Cardiac fibroblast (primary cell): ENCODE results near the gene MAD1L1.

Experiments
- DNase-seq, 2 donors: peaks; one replicate each; pipeline versions ENCODE4 v3.0.0 to v3.0.0-alpha.2; 2010; ENCODE audit warnings: low read depth in 2 of 2
- H3K4me3 ChIP-seq, 2 donors: replicated peaks in 1 of 2; 1 replicate in 1 of 2; 2 replicates in 1 of 2; pipeline ENCODE4 v1.5.1; 2011; ENCODE audit warnings: low read depth in 2 of 2, low read length in 2 of 2, mild to moderate bottlenecking in 2 of 2, moderate library complexity in 1 of 2
- TF ChIP-seq, protein P1 (sequence below): IDR thresholded peaks from one replicate; pipeline ENCODE4 v1.5.1; 2011; ENCODE audit warnings: low read depth, mild to moderate bottlenecking, low read length, inconsistent platforms

The MAD1L1 gene

DNA sequence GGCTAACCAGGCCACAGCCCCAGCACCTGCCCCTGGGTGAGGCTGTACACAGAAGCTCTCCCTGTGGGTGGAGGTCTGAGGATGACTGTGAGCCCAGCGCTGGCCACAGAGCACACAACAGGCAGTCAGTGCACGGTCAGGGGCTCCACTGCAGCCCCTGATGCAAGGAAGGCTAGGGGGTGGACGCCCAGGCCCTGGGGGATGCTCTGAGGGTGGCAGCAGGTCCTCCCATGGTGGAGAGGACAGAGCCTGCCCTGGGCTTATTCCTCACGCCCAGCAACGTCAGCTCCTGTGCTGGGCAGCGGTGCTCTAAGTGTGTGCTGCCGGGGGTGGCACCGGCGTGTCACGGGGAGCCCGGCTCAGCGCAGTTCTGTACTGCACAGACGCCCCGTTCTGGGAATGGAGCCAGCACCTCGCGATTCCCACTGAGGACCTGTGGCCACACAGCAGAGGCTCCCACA is 223.2 kb downstream of the MAD1L1 start:
- TF ChIP-seq, protein P1, sequence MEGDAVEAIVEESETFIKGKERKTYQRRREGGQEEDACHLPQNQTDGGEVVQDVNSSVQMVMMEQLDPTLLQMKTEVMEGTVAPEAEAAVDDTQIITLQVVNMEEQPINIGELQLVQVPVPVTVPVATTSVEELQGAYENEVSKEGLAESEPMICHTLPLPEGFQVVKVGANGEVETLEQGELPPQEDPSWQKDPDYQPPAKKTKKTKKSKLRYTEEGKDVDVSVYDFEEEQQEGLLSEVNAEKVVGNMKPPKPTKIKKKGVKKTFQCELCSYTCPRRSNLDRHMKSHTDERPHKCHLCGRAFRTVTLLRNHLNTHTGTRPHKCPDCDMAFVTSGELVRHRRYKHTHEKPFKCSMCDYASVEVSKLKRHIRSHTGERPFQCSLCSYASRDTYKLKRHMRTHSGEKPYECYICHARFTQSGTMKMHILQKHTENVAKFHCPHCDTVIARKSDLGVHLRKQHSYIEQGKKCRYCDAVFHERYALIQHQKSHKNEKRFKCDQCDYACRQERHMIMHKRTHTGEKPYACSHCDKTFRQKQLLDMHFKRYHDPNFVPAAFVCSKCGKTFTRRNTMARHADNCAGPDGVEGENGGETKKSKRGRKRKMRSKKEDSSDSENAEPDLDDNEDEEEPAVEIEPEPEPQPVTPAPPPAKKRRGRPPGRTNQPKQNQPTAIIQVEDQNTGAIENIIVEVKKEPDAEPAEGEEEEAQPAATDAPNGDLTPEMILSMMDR: no peak
- DNase-seq: peak in 1 of 2 donors; percentile 6
- H3K4me3 ChIP-seq: no peak overlapping the region

DNA sequence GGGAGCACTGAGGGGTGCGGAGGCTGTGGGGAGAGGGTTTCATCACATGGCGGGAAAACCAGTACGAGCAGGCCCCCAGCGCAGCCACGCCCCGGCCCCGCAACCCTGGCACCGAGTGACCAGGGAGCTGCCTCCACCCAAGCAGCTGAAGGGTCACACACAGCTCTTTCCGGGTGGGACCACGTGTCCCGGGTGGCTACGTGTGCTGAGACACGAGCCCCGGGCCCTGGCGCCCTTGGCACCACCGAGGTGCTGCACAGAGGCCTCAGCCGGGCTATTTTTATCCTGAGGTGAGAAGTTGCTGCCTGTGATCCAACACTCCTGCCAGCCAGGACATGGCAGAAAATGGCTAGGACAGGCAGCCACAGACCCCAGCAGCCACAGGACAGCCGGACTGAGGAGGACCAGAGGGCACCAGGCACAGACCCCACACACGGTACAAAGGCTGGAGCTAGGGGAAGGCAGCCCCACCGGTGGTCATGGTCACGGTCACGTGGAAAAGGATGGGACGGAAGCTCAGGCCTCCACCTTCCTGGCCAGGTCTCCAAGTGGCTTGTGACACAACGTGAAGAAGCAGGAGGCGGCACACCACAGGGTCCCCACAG is 223.7 kb downstream of the MAD1L1 start:
- H3K4me3 ChIP-seq: no peak overlapping the region
- TF ChIP-seq, protein P1: no peak
- DNase-seq: no peak

DNA sequence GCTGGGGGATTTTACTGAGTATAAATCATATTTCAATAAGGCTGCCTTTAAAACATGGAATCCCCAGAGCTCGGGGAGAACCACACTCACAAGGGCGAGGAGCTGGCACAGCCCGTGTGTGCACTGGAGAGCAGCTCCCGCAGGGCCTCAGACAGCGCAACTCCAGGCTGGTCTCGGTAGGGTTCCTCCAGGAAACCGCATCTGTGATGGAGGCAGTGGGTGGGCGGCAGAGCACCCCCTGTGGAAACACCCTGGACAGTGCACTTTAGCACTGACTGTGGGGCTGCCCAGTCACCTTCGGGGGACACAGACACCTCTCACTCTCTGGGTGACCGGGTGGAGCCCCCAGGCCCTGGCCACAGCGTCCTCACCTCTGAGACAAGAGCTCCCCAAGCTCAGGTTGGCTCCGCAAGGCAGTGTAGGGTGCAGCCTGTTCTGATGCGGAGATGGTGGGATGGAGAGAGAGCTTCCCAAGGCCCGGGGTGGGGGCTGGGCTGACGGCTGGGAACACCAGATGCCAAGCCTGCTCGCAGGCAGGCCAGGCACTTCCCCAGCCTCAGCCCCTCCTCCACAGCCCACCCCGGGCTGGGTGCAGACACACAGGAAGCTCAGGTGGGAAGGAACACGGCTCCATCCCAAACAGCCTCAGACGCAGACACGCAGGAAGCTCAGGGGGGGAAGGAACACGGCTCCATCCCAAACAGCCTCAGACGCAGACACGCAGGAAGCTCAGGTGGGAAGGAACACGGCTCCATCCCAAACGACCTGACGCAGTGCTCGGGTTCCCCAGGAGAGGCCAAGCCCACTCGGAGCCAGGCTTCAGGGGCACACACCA is 224.4 kb downstream of the MAD1L1 start:
- no peak for DNase-seq
- TF ChIP-seq, protein P1: no peak

DNA sequence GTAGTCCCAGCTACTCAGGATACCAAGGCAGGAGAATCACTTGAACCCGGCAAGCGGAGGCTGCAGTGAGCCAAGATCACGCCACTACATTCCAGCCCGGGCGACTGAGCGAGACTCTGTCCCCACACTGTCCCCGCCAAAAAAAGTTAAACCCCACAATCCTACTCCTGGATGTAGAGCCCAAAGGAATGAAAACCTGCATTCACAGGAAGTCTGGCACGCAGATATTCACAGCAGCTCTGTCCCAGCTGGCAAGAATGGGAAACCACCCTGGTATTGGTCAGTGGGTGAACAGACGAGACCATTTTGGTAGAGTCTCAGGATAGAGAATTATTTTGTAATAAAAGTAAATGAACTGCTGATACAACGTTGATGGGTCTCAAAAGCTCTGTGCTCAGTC is 225.2 kb downstream of the MAD1L1 start:
- no peak for DNase-seq
- TF ChIP-seq, protein P1: no peak
- H3K4me3 ChIP-seq: no peak overlapping the region

More for the DNA sequence above, 224.4 kb downstream of the MAD1L1 start:
- no peak overlapping the region for H3K4me3 ChIP-seq

DNA sequence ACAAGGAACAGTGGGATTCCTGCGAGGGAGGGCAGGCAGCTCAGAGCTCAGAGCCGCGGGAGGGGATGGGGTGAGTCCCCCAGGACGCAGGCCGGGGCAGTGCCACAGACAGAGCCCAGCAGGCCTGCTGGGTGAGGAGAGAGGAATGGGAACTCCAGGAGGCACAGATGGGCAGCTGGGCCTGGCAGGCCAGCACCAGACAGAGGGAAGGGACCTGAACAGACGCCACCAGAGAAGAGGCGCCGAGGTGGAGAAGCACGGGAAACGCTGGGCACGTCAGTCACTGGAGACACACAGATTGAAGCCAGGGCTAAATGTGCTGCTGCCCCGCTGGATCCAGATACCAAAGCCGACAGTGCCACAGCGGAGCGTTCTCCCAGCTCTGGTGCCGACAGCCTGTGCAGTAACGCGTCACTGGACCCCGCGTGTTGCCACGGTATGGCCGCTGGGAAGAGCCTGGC is 225.8 kb downstream of the MAD1L1 start:
- H3K4me3 ChIP-seq: no peak overlapping the region
- DNase-seq: no peak
- TF ChIP-seq, protein P1: no peak

DNA sequence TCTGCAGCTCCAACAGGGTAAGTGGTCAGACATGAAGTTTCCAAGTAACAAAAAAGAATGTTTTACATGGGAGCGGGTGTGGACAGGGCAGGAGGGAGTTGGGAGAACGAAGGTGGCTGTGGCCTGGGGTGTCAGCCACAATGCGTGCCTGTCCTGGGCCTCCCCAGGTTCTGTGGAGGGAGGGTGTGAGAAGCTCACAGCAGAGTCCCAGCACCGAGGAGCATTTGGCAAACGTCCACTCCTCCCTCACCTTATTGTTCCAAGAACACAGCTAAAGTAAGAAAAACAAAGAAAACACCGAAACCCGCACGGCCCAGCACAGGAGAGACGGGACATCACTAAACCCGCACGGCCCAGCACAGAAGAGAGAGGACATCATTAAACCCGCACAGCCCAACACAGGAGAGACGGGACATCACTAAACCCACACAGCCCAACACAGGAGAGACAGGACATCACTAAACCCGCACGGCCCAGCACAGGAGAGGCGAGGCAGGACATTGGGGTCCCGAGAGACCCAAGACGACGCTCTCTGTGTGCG is 226.4 kb downstream of the MAD1L1 start:
- TF ChIP-seq, protein P1: no peak
- no peak overlapping the region for H3K4me3 ChIP-seq
- no peak for DNase-seq
